ENCODE data around the gene PCDHGC5.

The PCDHGC5 gene

DNA sequence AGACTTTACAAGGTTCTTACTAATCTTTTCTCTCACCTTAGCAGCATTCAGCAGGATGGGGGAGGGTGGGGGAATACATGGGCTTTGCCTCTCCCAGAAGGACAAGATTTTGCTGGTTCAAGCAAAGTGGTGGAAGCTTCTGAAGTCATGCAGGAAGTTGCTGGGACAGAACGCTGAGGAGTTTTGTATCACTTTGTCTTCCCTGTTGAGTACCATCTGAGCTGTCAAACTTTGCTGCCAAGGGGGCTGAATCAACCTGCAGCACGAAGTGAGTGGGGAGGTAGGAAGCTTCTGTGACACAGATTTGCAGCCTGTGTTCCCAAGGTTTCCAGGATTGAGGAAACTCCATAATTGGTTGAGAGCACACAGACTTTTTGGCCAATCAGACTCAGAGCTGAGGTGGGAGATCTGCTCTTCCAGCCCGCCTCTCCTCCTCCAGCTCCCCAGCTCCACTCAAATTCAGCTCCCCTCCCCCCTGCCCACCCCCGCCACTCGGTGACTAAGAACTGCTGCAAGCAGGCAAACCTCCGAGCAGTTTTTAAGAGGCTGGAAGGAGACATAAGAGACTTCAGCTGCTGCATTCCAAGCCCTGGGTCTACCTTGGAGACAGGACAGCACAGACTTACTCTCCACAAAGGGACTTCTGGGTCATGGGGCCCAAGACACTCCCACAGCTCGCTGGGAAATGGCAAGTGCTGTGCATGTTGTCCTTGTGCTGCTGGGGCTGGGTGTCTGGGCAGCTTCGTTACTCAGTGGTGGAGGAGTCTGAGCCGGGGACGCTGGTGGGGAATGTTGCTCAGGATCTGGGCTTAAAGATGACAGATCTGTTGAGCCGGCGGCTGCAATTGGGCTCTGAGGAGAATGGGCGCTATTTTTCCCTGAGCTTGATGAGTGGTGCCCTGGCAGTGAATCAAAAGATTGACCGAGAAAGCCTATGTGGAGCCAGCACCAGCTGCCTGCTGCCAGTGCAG, at the start of gene PCDHGC5:
TSS of gene PCDHGC5 (plus strand) at position 491 of the 971 bp plus-strand sequence. CDS start at position 651, 160 bp downstream.
- DNase-seq = no peak

DNA sequence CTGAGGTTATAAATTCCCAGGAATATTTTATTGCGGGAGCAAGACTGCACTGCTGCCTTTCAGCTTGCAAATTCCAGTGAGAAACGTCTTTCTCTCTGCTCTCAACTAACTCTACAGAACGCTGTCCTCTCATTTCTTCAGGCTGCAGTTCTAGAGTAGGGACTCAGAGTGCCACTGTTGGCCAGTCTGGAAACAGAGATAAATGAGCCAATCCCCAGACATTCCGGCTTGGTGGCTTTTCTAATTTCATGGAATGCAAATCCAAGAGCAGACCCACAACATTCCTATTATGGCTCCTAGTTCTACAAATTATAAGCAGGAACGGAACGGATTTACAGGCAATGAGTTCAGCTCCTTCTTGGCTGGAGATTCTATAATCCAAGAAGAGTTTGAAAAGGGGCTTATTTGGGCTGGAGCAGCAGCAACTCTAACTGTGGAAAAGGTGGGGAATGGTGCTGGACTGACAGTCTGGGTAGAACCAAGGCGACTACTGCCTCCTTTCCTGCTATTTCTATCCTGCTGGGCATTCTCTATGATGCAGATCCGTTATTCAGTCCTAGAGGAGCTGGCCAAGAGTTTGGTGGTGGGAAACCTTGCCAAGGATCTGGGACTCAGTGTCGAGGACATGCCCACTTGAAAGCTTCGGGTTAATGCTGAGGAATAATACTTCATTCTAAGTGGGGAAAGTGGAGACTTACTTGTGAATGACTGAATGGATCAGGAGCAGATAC, 49.3 kb upstream of the PCDHGC5 start:
- no peak for DNase-seq

DNA sequence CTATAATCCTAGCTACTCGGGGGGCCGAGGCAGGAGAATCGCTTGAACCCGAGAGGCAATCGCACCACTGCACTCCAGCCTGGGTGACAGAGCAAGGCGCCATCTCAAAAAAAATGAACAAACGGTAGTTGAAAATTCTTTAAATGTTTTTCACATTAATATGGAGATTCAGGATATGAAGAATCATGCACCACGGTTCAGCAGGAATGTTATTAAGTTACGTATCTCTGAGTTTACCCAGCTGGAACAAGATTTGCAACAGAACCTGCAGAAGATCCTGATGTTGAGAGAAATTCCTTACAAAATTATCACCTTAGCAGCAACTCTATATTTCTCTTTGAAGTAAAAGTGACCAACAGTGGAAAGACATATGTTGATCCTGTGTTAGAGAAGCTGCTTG, 48.5 kb upstream of the PCDHGC5 start:
- DNase-seq = no peak

DNA sequence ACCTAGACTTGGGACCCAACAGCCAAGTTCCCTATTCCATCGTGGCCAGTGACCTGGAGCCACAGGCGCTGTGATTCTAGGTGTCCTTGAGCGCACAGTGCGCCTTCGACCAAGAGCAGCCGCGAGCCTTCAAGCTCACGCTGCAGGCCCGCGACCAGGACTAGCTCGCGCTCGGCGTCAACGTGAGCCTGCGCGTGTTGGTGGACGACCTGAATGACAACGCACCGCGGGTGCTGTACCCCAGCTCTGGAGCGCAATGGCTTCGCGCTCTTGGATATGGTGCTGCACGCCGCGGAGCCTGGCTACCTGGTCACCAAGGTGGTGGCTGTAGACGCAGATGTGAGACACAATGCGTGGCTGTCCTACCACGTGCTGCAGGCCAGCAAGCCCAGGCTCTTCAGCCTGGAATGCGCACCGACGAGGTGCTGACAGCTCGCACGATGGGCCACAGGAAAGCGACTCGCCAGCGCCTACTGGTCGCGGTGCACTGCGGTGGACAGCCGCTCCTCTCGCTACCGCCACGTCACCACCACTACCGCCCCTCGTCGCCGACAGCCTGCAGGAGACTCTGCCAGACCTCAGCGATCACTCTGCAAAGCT, 47.2 kb upstream of the PCDHGC5 start:
- DNase-seq = no peak

DNA sequence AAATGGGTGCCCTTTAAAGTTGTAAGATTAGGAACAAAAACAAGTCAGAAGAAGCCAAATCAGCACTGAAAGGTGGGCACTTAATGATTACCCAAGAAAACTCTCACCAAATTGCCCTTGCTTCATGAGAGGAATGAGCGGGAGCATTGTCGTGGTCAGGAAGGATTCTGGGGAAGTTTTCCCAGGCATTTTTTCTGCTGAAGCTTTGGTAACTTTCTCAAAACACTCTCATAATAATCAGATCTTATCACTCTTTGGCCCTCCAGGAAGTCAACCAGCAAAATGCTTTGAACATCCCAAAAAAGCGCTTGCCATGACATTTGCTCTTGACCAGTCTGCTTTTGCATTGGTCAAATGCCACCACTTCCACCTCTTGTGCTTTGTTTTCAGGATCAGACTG, 23.5 kb upstream of the PCDHGC5 start:
- no peak for DNase-seq

DNA sequence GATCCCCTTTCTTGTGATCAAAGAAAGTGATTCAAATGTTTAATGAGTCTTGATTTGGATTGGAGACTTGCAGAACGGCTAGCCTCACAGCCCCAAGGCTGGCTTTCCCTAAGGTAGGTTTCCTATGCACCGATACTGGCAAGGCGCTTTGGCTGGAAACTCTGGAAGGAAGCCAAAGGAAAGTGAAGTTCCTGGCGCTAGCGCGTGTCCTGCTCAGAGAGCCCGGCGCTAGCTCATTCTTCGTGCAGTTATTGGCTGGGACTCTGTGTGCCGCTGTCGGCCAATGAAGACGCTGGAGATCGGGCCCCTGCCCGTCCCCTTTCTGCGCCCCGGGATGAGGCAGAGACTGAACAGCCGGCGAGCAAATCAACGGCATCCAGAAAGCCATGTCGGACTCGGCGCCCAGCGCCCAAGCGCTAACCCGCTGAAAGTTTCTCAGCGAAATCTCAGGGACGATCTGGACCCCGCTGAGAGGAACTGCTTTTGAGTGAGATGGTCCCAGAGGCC, 13.2 kb upstream of the PCDHGC5 start, which contains the start of gene PCDHGC3:
TSS of gene PCDHGC3 (plus strand) at position 342 of the 507 bp plus-strand sequence. CDS start at position 493, 151 bp downstream.
- no peak for DNase-seq

DNA sequence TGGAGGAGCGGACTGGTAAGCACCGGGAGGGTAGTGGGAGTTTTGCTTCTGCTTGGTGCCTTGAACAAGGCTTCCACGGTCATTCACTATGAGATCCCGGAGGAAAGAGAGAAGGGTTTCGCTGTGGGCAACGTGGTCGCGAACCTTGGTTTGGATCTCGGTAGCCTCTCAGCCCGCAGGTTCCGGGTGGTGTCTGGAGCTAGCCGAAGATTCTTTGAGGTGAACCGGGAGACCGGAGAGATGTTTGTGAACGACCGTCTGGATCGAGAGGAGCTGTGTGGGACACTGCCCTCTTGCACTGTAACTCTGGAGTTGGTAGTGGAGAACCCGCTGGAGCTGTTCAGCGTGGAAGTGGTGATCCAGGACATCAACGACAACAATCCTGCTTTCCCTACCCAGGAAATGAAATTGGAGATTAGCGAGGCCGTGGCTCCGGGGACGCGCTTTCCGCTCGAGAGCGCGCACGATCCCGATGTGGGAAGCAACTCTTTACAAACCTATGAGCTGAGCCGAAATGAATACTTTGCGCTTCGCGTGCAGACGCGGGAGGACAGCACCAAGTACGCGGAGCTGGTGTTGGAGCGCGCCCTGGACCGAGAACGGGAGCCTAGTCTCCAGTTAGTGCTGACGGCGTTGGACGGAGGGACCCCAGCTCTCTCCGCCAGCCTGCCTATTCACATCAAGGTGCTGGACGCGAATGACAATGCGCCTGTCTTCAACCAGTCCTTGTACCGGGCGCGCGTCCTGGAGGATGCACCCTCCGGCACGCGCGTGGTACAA, 12.6 kb upstream of the PCDHGC5 start:
- DNase-seq = no peak

DNA sequence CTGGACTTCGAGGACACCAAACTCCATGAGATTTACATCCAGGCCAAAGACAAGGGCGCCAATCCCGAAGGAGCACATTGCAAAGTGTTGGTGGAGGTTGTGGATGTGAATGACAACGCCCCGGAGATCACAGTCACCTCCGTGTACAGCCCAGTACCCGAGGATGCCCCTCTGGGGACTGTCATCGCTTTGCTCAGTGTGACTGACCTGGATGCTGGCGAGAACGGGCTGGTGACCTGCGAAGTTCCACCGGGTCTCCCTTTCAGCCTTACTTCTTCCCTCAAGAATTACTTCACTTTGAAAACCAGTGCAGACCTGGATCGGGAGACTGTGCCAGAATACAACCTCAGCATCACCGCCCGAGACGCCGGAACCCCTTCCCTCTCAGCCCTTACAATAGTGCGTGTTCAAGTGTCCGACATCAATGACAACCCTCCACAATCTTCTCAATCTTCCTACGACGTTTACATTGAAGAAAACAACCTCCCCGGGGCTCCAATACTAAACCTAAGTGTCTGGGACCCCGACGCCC, 11.8 kb upstream of the PCDHGC5 start:
- DNase-seq = no peak

DNA sequence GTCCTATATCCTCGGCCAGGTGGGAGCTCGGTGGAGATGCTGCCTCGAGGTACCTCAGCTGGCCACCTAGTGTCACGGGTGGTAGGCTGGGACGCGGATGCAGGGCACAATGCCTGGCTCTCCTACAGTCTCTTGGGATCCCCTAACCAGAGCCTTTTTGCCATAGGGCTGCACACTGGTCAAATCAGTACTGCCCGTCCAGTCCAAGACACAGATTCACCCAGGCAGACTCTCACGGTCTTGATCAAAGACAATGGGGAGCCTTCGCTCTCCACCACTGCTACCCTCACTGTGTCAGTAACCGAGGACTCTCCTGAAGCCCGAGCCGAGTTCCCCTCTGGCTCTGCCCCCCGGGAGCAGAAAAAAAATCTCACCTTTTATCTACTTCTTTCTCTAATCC, 11.1 kb upstream of the PCDHGC5 start:
- DNase-seq = no peak

DNA sequence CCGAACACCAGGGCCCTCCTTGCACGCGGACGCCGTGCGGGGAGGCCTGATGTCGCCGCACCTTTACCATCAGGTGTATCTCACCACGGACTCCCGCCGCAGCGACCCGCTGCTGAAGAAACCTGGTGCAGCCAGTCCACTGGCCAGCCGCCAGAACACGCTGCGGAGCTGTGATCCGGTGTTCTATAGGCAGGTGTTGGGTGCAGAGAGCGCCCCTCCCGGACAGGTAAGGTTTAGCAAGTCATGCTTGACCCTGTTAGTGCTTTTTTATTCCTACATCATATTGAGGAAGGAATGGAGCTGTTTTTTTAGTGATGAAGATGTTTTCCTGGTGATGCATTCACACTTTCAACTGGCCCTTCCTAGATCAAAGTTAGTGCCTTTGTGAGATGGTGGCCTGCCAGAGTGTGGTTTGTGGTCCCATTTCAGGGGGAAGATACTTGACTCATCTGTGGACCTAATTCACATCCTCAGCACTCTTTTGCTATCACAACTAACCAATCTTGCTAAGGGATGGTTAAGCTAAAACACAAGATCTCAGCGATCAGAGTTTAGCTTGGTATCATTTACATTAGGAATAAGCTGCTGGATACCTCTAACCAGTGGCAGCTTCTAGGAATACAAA, 10.4 kb upstream of the PCDHGC5 start:
- DNase-seq = no peak

DNA sequence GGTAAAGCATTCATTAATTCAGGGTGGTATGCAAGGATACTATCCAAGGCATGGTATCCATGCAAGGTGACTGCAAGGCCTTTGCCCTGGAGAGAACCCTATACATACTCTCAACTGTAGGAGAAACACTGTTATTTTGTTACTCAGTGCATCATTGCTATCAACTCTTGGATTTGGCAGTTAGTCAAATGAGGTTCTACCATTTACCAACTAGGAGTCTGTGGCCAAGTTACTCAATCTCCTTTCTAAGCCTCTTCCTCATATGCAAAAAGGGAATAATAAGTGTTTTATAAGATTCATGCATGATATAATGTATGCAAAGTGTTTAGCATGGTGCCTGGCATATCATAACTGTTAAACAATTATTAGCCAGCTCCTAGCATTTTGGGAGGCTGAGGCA, 9.1 kb upstream of the PCDHGC5 start:
- no peak for DNase-seq

DNA sequence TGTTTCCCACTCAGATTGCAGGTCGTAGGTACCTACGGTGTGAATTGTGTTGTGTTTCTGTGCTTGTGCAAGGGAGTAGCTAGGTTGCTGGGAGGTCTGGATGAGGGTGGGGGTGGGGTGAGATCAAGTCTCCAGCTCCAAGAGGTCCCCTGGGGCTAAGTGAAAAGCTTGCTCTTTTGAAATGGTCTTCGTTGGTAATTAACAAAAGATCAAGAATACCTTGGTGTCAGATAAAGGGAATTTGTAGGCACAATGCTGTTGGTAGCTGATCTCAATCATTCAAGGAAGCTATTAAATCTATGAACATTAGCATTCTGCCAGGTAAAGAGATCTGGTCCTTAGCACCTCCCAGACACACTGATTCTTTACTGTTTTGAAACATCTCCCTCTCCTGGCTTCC, 5.0 kb upstream of the PCDHGC5 start:
- DNase-seq = no peak

DNA sequence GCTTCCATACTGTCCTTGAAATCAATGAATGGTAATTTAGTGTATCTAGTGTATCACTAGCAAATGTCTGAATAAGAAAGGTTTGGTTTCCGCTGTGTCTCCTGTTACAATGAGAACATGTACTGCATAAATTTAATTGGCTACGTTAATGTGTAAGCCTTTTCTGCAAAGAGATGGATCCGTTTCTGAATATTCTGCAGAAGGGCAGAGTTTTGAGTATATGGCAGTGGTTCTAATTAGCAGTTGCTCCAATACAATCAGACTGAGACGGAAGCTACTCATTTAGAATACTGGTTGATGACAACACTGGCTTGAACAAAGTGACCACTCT, 4.6 kb upstream of the PCDHGC5 start:
- no peak for DNase-seq

DNA sequence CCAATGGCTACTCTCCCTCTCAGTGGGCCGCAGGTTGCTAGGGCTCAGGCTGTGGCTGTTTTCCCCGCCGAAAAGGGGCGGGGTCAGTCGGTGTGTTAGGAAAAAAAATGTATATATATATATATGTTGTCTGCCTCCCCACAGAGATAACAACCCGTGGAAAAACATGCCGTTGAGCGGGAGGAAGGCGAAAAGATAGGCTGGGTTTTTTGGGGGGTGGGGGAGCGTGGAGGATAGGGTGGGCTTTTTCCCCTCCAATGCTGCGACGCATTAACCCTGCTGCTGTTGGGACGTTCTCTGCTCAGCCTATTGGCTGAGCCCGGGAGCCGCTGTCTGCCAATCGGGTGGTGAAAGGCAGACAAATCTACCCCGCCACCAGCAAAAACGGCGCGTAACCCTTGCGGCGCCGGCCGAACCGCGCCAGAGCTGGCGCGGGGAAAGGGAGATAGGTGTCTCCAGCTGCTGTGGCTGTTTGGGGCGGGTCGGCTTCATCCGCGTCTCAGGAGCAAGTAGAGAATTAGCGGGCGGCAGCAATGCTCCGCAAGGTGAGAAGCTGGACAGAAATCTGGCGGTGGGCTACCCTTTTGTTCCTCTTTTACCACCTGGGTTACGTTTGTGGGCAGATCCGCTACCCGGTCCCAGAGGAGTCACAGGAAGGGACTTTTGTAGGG, 4.1 kb upstream of the PCDHGC5 start, which contains the start of gene PCDHGC4:
TSS of gene PCDHGC4 (plus strand) at position 390 of the 671 bp plus-strand sequence. CDS start at position 534, 144 bp downstream.
- DNase-seq = no peak

DNA sequence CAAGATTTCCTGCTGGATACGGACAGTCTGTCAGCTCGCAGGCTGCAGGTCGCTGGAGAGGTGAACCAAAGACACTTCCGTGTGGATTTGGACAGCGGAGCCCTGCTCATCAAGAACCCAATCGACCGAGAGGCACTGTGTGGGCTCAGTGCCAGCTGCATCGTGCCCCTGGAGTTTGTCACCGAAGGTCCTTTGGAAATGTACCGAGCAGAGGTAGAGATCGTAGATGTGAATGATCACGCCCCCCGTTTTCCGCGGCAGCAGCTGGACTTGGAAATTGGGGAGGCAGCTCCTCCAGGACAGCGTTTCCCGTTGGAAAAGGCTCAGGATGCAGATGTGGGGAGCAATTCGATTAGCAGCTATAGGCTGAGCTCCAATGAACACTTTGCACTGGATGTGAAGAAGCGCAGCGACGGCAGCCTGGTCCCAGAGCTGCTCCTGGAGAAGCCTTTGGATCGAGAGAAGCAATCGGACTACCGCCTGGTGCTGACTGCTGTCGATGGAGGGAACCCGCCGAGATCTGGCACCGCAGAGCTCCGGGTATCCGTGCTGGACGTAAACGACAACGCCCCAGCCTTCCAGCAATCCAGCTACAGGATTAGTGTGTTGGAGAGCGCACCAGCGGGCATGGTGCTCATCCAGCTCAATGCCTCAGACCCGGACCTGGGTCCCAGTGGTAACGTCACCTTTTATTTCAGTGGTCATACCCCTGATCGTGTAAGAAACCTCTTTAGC, 3.4 kb upstream of the PCDHGC5 start:
- no peak for DNase-seq

DNA sequence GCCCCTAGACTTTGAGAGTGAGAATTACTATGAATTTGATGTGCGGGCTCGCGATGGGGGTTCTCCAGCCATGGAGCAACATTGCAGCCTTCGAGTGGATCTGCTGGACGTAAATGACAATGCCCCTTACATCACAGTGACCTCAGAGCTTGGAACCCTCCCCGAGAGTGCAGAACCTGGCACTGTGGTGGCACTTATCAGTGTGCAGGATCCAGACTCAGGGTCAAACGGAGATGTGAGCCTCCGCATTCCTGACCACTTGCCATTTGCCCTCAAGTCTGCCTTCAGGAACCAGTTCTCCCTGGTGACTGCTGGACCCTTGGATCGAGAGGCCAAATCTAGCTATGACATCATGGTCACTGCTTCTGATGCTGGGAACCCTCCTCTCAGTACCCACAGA, 2.8 kb upstream of the PCDHGC5 start:
- DNase-seq = no peak

DNA sequence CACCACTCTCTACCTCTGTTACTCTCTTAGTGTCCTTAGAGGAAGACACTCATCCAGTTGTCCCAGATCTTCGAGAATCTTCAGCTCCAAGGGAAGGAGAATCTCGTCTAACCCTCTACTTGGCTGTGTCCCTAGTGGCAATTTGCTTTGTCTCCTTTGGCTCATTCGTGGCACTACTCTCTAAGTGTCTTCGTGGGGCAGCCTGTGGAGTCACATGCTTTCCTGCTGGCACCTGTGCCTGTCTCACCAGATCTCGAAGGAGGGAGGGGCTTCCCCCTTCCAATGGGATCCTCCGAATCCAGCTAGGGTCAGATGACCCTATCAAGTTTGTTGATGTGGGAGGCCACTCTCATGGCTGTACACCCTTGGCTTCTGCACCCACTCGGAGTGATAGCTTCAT, 1.8 kb upstream of the PCDHGC5 start:
- no peak for DNase-seq

DNA sequence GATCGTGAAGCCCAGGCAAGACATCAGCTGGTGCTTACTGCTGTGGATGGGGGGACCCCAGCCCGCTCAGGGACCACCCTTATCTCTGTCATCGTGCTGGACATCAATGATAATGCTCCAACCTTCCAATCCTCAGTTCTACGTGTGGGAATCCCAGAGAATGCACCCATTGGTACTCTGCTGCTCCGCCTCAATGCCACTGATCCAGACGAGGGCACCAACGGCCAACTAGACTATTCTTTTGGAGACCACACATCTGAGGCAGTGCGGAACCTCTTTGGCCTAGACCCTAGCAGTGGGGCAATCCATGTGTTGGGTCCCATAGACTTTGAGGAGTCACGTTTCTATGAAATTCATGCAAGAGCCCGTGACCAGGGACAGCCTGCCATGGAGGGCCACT, 960 bp downstream of the PCDHGC5 start:
- no peak for DNase-seq

DNA sequence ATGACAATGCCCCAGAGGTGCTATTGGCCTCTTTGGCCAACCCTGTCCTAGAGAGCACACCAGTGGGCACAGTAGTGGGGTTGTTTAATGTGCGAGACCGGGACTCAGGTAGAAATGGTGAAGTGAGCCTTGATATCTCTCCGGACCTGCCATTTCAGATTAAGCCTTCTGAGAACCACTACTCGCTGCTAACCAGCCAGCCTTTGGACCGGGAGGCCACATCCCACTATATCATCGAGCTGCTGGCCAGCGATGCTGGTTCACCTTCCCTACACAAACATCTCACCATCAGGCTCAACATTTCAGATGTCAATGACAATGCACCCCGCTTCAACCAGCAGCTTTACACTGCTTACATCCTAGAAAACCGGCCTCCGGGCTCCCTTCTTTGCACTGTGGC, 1.4 kb downstream of the PCDHGC5 start:
- no peak for DNase-seq

DNA sequence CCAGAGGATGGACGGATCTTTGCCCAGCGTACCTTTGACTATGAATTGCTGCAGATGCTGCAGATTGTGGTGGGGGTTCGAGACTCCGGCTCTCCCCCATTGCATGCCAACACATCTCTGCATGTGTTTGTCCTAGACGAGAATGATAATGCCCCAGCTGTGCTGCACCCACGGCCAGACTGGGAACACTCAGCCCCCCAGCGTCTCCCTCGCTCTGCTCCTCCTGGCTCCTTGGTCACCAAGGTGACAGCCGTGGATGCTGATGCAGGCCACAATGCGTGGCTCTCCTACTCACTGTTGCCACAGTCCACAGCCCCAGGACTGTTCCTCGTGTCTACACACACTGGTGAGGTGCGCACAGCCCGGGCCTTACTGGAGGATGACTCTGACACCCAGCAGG, 1.9 kb downstream of the PCDHGC5 start:
- DNase-seq = no peak

All from GDM1 (cell line).